Activated naive CD8-positive, alpha-beta T cell treated with anti-CD3 and anti-CD28 coated beads, Interleukin-2, amount 10 ng/mL, durations not matched to agents 7 days and 5 days (primary cell): ENCODE measurements around the gene NLRP12. TPM values are rescaled to one million over a fixed set of nuclear protein-coding genes. Genes with fewer than 3 reads are reported as not detected.

Source experiments
- ATAC-seq: fragments of 150-1000 bp; cut with Tn5 transposase; one replicate; pipeline ENCODE4 v1.10.0; 2021; ENCODE audit warnings: low read depth, moderate library complexity
- POLR2A ChIA-PET: fragments of 350-600 bp; sonication (Branson Sonifier 250); formaldehyde crosslinking; loops from one replicate; lab custom pipeline; 2021; ENCODE audit warnings: antibody characterized with exemption; lab: Charles Lee
- DNase-seq: peaks from one replicate; pipeline ENCODE4 v3.0.0; 2021
- H3K27ac Mint-ChIP-seq: one replicate; pipeline ENCODE4 v1.8.0; 2022; ENCODE audit warnings: mild to moderate bottlenecking, mixed read lengths
- H3K27me3 Mint-ChIP-seq: one replicate; pipeline ENCODE4 v1.8.0; 2022; ENCODE audit warnings: mild to moderate bottlenecking, moderate library complexity, mixed read lengths
- H3K36me3 Mint-ChIP-seq: one replicate; pipeline ENCODE4 v1.8.0; 2021; ENCODE audit warnings: mild to moderate bottlenecking, mixed read lengths
- H3K4me1 Mint-ChIP-seq: one replicate; pipeline ENCODE4 v1.8.0; 2021; ENCODE audit warnings: mixed read lengths
- H3K4me3 Mint-ChIP-seq: one replicate; pipeline ENCODE4 v1.8.0; 2022; ENCODE audit warnings: mild to moderate bottlenecking, moderate library complexity, mixed read lengths
- H3K9me3 Mint-ChIP-seq: one replicate; pipeline ENCODE4 v1.8.0; 2021; ENCODE audit warnings: mixed read lengths
- total RNA-seq, 2 experiments: library from RNA; stranded (reverse); gene quantifications; one replicate each; pipeline ENCODE4 v1.2.3, GENCODE V29; 2021

The NLRP12 gene
- total RNA-seq, 2 experiments from 2014 or later, result not detected

DNA sequence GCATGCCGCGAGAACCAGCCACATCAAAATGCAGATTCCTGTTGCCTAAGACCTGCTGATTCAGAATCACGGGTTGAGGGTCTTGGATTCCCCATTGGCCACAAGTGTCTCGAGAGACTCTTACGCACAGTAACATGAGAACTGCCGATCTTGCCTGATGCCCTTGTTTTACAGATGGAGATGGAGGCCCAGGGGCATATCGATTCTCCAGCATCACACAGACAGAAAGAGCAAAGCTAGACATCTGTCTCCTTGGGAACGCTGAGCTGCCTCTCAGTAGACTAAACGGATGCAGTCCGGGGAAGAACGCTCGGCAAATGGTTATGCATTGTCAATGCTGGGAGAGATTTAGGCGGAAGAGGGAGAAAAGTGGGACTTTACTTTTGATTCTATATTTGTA is 5.4 kb downstream of the NLRP12 start:
- Mint-ChIP-seq H3K27me3 (peaks cover 5% of the 10 kb centered on the region), H3K9me3 (no peaks in the 10 kb centered on the region), H3K4me1 (no peaks in the 10 kb centered on the region), H3K36me3 (no peaks in the 10 kb centered on the region), H3K27ac (no peak overlapping the region), H3K4me3 (no peak overlapping the region)
- ATAC-seq, result no peak
- POLR2A ChIA-PET, result no interaction called here
- DNase-seq, result no peak

- Mint-ChIP-seq H3K4me3 (no peak overlapping the region), H3K9me3 (no peaks in the 10 kb centered on the region), H3K4me1 (no peaks in the 10 kb centered on the region), H3K36me3 (no peaks in the 10 kb centered on the region), H3K27ac (no peak overlapping the region), H3K27me3 (no peaks in the 10 kb centered on the region)
- no peak for ATAC-seq
- POLR2A ChIA-PET, result no interaction called here
- no peak for DNase-seq
These were observed 10.1 kb downstream of the NLRP12 start for GRCh38 chr19:53813996-53814395.

- Mint-ChIP-seq H3K27ac (no peak overlapping the region), H3K27me3 (no peaks in the 10 kb centered on the region), H3K36me3 (no peaks in the 10 kb centered on the region), H3K9me3 (no peaks in the 10 kb centered on the region), H3K4me3 (no peak overlapping the region), H3K4me1 (no peaks in the 10 kb centered on the region)
- DNase-seq (no peak), ATAC-seq (no peak)
- POLR2A ChIA-PET, result no interaction called here
These were observed 11.8 kb downstream of the NLRP12 start for GRCh38 chr19:53812335-53812734.

- no peak for ATAC-seq
These were observed 13.2 kb downstream of the NLRP12 start for GRCh38 chr19:53810891-53811290.

DNA sequence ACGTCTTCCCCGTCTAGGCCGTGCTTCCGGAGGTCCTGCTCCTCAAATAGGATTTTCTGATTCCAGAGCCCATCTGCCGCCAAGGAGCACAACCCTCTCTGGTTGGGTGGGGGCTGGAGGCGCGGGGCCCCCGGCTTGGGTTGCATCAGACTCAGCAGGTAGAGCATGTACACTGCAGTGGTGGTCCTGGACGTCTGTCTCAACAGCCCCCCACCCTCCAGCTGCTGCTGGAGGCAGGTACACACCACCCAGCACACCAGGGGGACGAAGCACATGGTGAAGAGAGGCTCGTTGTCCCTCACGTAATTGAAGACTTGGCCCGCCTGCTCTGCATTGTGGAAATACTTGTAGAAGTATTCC is 13.9 kb downstream of the NLRP12 start:
- DNase-seq, result no peak
- H3K4me1 Mint-ChIP-seq, result no peaks in the 10 kb centered on the region
- no peak overlapping the region for H3K4me3 Mint-ChIP-seq
- H3K27me3 Mint-ChIP-seq, result no peaks in the 10 kb centered on the region
- ATAC-seq, result no peak
- no peak overlapping the region for H3K27ac Mint-ChIP-seq
- H3K9me3 Mint-ChIP-seq, result no peaks in the 10 kb centered on the region
- POLR2A ChIA-PET, result no interaction called here
- no peaks in the 10 kb centered on the region for H3K36me3 Mint-ChIP-seq

More at GRCh38 chr19:53810891-53811290, 13.2 kb downstream of the NLRP12 start:
- Mint-ChIP-seq H3K27ac (no peak overlapping the region), H3K36me3 (no peaks in the 10 kb centered on the region), H3K4me3 (no peak overlapping the region), H3K9me3 (no peaks in the 10 kb centered on the region), H3K4me1 (no peaks in the 10 kb centered on the region), H3K27me3 (no peaks in the 10 kb centered on the region)
- POLR2A ChIA-PET, result no interaction called here
- no peak for DNase-seq

DNA sequence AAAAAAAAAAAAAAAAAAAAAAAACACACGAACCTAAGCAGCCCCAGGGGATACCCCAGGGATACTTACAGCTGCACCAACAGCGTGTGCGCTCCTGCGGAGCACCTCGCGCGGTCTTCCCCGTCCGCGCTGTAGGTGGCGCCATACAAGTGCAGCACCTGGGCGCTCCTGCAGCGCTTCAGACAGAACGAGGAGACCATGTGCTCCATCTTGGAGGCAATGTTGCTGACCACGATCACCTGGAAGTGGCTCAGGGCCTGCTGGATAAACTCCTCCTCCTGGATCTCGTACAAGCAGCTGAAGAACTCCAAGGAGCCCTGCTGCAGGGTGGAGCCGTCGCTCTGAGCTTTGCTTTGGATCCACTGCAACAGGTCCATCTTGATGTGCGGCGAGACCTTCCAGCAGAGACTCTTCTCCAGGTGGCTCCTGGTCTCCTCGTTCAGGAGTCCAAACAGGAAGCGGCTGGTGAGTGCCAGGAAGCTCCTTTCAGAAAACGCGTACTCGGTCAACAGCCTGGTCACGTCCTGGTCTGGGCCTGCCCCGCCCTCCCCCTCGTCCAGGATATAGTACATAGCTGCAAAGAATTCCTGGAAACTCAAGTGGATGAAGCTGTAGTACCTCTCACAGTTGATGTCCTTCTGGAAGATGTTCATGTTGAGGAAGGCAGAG is 14.5 kb downstream of the NLRP12 start:
- Mint-ChIP-seq H3K27ac (no peak overlapping the region), H3K4me3 (no peak overlapping the region), H3K4me1 (no peaks in the 10 kb centered on the region), H3K9me3 (no peaks in the 10 kb centered on the region), H3K36me3 (no peaks in the 10 kb centered on the region), H3K27me3 (no peaks in the 10 kb centered on the region)
- ATAC-seq (no peak), DNase-seq (no peak)
- POLR2A ChIA-PET, result no interaction called here

DNA sequence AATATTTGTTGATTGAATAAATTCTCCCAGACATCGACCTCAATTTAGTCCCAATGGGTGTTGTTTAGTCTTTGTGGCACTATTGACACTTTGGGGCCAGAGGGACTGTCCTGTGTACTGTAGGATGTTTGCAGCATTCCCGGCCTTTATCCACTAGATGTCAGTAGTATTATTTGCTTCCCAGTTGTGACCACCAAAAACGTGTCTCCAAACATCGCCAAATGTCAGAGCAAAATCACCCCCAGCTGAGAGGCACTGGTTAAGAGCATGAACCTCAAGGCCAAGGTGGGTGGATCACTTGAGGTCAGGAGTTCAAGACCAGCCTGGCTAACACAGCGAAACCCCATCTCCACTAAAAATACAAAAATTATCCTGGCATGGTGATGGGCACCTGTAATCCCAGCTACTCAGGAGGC is 15.4 kb downstream of the NLRP12 start:
- POLR2A ChIA-PET, result no interaction called here
- Mint-ChIP-seq H3K4me1 (no peaks in the 10 kb centered on the region), H3K9me3 (no peaks in the 10 kb centered on the region), H3K36me3 (no peaks in the 10 kb centered on the region), H3K27me3 (no peaks in the 10 kb centered on the region), H3K4me3 (no peak overlapping the region), H3K27ac (no peak overlapping the region)
- DNase-seq (no peak), ATAC-seq (no peak)

DNA sequence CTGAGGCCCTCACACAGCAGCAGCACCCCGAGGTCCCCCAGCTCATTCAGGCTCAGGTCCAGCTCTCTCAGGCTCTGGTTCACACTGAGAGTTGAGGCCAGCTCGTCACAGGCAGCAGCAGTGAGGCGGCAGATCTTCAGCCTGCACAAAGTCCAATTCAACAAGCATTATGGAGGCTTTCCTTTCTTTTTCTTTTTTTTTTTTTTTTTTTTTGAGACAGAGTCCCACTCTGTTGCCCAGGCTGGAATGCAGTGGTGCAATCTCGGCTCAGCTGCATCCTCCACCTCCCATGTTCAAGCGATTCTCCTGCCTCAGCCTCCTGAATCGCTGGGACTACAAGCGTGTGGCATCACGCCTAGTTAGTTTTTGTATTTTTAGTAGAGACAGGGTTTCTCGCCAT is 22.9 kb downstream of the NLRP12 start:
- POLR2A ChIA-PET, result no interaction called here
- no peak overlapping the region for H3K4me3 Mint-ChIP-seq

GRCh38 chr19:53795019-53795418 is 29.1 kb downstream of the NLRP12 start:
- H3K36me3 Mint-ChIP-seq, result no peaks in the 10 kb centered on the region
- ATAC-seq (no peak), DNase-seq (no peak)
- POLR2A ChIA-PET, result no interaction called here
- H3K4me3 Mint-ChIP-seq, result no peak overlapping the region
- no peaks in the 10 kb centered on the region for H3K27me3 Mint-ChIP-seq
- no peaks in the 10 kb centered on the region for H3K9me3 Mint-ChIP-seq
- H3K4me1 Mint-ChIP-seq, result no peaks in the 10 kb centered on the region
- H3K27ac Mint-ChIP-seq, result no peak overlapping the region

More for the DNA sequence above, 22.9 kb downstream of the NLRP12 start:
- Mint-ChIP-seq H3K4me1 (no peaks in the 10 kb centered on the region), H3K27me3 (no peaks in the 10 kb centered on the region), H3K27ac (no peak overlapping the region), H3K36me3 (no peaks in the 10 kb centered on the region), H3K9me3 (no peaks in the 10 kb centered on the region)
- no peak for ATAC-seq
- DNase-seq, result no peak

DNA sequence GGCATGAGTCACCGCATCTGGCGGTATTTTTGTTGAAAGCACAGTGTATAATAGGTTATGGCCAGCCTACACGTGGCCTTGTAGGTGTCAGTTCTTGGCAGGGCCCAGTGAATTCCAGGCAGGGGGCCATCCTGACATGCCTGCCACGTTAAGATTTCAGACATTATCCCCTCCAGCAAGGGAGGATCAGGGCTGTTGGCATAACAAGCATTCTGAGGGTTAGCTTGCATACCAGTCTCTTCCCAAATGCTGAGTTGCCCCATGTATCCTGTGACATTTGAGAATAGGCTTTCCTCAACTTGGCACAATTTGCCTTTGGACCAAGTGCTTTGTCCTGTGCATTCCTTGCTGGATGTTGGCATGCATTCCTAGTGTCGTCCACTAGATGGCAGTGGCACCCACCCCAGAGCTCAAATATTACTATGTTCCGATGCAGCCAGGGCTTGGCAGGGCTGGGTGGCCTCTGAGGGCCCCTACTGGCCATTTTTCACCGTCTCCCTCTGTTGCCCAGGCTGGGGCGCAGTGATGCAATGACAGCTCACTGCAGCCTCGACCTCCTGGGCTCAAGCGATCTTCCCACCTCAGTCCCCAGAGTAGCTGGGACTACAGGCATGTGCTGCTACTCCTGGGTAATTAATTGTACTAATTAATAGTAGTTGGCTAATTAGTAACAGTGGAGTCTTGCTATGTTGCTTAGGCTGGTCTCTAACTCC is 31.2 kb downstream of the NLRP12 start:
- H3K27me3 Mint-ChIP-seq, result no peaks in the 10 kb centered on the region
- no peak overlapping the region for H3K4me3 Mint-ChIP-seq
- H3K9me3 Mint-ChIP-seq, result no peaks in the 10 kb centered on the region
- H3K36me3 Mint-ChIP-seq, result no peaks in the 10 kb centered on the region
- ATAC-seq (peak; percentile 99), DNase-seq (peak; percentile 73)
- POLR2A ChIA-PET, result no interaction called here
- H3K27ac Mint-ChIP-seq, result no peak overlapping the region
- H3K4me1 Mint-ChIP-seq, result no peaks in the 10 kb centered on the region

GRCh38 chr19:53789708-53790678 is 34.1 kb downstream of the NLRP12 start:
- POLR2A ChIA-PET, result no interaction called here
- ATAC-seq (no peak), DNase-seq (no peak)
- peaks cover 3% of the 10 kb centered on the region for H3K27me3 Mint-ChIP-seq
- H3K9me3 Mint-ChIP-seq, result peaks cover 2% of the 10 kb centered on the region
- no peaks in the 10 kb centered on the region for H3K36me3 Mint-ChIP-seq
- H3K4me1 Mint-ChIP-seq, result no peaks in the 10 kb centered on the region
- H3K4me3 Mint-ChIP-seq, result no peak overlapping the region
- H3K27ac Mint-ChIP-seq, result no peak overlapping the region

DNA sequence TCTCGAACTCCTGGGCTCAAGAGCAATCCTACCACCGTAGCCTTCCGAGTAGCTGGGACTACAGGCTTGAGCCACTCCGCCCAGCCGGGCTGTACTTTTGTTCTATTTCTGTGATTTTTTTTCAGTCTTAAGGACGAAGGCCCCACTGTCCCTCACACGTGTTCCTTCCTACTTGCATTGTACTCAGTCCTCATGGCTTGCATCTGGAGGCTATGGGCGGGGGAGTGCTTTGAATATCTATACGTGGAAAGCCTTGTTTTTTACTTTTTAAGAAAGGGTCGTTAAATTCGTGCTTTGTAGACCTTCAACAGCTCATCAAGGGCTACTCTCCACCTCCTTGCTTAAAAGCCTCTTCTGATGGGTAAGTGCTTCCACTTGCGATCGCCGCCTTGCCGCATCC is 36.8 kb downstream of the NLRP12 start:
- ATAC-seq, result no peak
- peaks cover 2% of the 10 kb centered on the region for H3K9me3 Mint-ChIP-seq
- no peak for DNase-seq
- no peaks in the 10 kb centered on the region for H3K36me3 Mint-ChIP-seq
- POLR2A ChIA-PET, result no interaction called here
- no peaks in the 10 kb centered on the region for H3K4me1 Mint-ChIP-seq
- no peak overlapping the region for H3K4me3 Mint-ChIP-seq
- H3K27ac Mint-ChIP-seq, result no peak overlapping the region
- H3K27me3 Mint-ChIP-seq, result peaks cover 3% of the 10 kb centered on the region

- DNase-seq (no peak), ATAC-seq (no peak)
- Mint-ChIP-seq H3K27ac (no peak overlapping the region), H3K4me1 (no peaks in the 10 kb centered on the region), H3K27me3 (peaks cover 3% of the 10 kb centered on the region), H3K36me3 (no peaks in the 10 kb centered on the region), H3K4me3 (no peak overlapping the region), H3K9me3 (peaks cover 2% of the 10 kb centered on the region)
- POLR2A ChIA-PET, result no interaction called here
These were observed 37.4 kb downstream of the NLRP12 start for GRCh38 chr19:53786744-53787143.
